OCI-LY3 (cell line): ENCODE measurements around the gene MAP3K9.

Source experiments
- H2AFZ ChIP-seq: fragments of 200-600, 300-600 bp; shearing (Covaris generic); 2 replicates; pipeline ENCODE4 v1.6.0; 2014; ENCODE audit warnings: antibody characterized with exemption, low read depth, low read length
- H3K27ac ChIP-seq: fragments of 200-600, 300-600 bp; sonication (generic); 2 replicates; pipeline ENCODE4 v1.5.1; 2014; ENCODE audit warnings: mild to moderate bottlenecking, low read length, moderate library complexity, mixed read lengths
- H3K27me3 ChIP-seq: fragments of 200-600, 300-600 bp; sonication (generic); 2 replicates; pipeline ENCODE4 v1.6.1; 2014; ENCODE audit warnings: low read depth, low read length, mixed read lengths
- H3K36me3 ChIP-seq: fragments of 200-600, 300-600 bp; sonication (generic); replicated peaks from 2 replicates; pipeline ENCODE3; 2014; ENCODE audit warnings: low read depth, low read length, mixed read lengths
- H3K4me1 ChIP-seq: fragments of 300-600, 200-600 bp; sonication (generic); 2 replicates; pipeline ENCODE4 v1.6.1; 2014; ENCODE audit warnings: low read length, mixed read lengths
- H3K4me2 ChIP-seq: fragments of 200-600, 300-600 bp; sonication (generic); 2 replicates; pipeline ENCODE4 v1.6.1; 2014; ENCODE audit warnings: low read length, mixed read lengths
- H3K4me3 ChIP-seq: fragments of 300-600, 200-600 bp; sonication (generic); 2 replicates; pipeline ENCODE4 v1.5.1; 2014; ENCODE audit warnings: antibody characterized with exemption, mild to moderate bottlenecking, low read length, moderate library complexity
- H3K79me2 ChIP-seq: fragments of 300-600, 200-600 bp; shearing (Covaris generic); 2 replicates; pipeline ENCODE4 v1.6.1; 2014; ENCODE audit warnings: mild to moderate bottlenecking, low read length, mixed read lengths
- H3K9ac ChIP-seq: fragments of 300-600, 200-600 bp; shearing (Covaris generic); 2 replicates; pipeline ENCODE4 v1.6.0; 2014; ENCODE audit warnings: mild to moderate bottlenecking, low read length, moderate library complexity
- H3K9me3 ChIP-seq: fragments of 200-600, 300-600 bp; shearing (Covaris generic); 2 replicates; pipeline ENCODE4 v1.6.1; 2014; ENCODE audit warnings: low read length, mixed read lengths; ENCODE audit not compliant: insufficient read depth
- H4K20me1 ChIP-seq: fragments of 200-600, 300-600 bp; sonication (generic); 2 replicates; pipeline ENCODE4 v1.6.1; 2016; ENCODE audit warnings: low read length, mixed read lengths; ENCODE audit not compliant: insufficient read depth
- CTCF ChIP-seq: fragments of 200-600, 300-600 bp; sonication (generic); IDR thresholded peaks from 2 replicates; pipeline ENCODE4 v1.5.1; 2014; ENCODE audit warnings: antibody characterized with exemption, low read length, low read depth
- EZH2phosphoT487 ChIP-seq: fragments of 200-600 bp; shearing (Covaris generic); IDR thresholded peaks from 2 replicates; pipeline ENCODE4 v1.6.1; 2018; ENCODE audit warnings: antibody characterized with exemption, mixed run types, low read depth

MAP3K9 gene

DNA sequence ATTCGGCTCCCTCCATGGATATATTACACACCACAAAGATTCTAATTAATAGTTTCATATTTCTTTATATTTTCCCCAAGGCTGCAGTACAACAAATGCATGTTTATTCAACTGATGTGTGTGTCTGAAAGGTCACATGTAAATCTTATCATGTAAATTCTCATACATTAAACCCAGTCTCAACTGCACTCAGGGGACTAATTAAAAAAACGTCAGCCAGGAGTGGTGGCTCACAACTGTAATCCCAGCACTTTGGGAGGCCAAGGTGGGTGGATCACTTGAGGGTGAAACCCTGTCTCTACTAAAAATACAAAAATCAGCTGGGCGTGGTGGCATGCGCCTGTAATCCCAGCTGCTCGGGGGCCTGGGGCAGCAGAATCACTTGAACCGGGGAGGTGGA lies 67.8 kb downstream of the MAP3K9 start:
- Histone ChIP-seq H3K4me3 (no peak overlapping the region), H3K79me2 (no peaks in the 10 kb centered on the region), H3K9me3 (no peaks in the 10 kb centered on the region), H2AFZ (no peak overlapping the region), H3K4me2 (no peak overlapping the region), H3K36me3 (peaks cover 12% of the 10 kb centered on the region), H3K9ac (no peak overlapping the region), H3K27ac (no peak overlapping the region), H3K27me3 (no peaks in the 10 kb centered on the region), H3K4me1 (no peaks in the 10 kb centered on the region), H4K20me1 (no peaks in the 10 kb centered on the region)
- TF ChIP-seq EZH2phosphoT487, result no peak
- no peak for TF ChIP-seq CTCF

DNA sequence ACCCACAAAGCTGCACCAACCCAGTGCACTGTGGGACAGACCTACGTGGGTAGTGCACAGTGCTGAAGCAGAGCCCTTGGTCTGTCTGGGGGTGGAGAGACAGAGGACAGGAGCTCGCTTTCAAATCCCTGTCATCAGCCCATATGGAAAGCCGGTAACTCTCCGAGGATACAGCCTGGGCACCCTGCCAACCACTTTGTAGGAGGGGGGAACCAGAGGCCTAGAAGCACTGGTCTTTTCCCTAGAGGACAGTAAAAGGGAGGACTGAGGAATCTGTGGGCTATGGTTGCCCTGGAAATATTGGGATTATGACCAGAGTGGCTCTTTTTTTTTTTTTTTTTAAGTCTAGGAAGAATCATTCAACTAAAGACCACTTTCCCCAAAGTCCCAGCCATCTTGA lies 74.3 kb downstream of the MAP3K9 start:
- Histone ChIP-seq H3K9me3 (no peaks in the 10 kb centered on the region), H4K20me1 (no peaks in the 10 kb centered on the region), H3K79me2 (no peaks in the 10 kb centered on the region), H3K4me2 (no peak overlapping the region), H2AFZ (no peak overlapping the region), H3K4me1 (no peaks in the 10 kb centered on the region), H3K27me3 (no peaks in the 10 kb centered on the region), H3K9ac (no peak overlapping the region), H3K27ac (no peak overlapping the region), H3K4me3 (no peak overlapping the region), H3K36me3 (peaks cover 15% of the 10 kb centered on the region)
- TF ChIP-seq EZH2phosphoT487 (no peak), CTCF (no peak)

DNA sequence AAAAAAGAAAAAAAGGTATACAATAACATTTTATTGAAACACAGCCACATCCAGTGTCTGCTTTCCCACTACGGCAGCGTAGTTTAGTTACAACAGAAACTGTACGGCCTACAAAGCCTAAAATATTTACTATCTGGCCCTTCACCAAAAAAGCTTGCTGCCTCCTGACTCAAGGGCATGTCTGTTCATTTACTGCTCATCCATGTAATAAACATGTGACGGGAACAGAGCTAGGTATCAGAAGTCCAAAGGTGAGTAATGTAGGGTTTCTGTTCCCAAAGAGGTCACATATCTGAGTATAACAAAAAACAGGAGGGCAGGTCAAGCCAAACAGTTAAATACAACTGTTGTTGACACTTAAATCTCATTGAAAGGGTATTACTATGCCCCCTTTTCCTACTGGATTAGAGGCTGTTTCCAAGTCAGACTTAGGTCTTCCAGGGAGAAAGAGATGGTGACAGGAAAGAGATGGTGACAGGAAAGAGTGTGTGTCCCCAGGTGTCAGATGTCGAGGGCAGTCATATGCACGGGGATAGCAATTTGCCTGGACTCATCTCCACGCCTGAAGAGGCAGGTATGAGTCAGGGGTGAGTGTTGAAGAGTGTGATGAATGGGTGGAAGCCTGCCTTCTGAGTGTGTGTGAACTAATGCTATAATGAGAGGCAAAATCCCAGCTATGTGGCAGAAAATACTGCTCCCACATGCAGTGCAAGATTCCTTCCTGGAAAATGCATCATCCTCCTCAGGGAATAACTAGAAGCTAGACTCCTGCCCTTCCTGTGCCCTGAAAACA lies 77.7 kb downstream of the MAP3K9 start:
- Histone ChIP-seq H3K27ac (no peak overlapping the region), H3K4me3 (no peak overlapping the region), H2AFZ (no peak overlapping the region), H3K79me2 (no peaks in the 10 kb centered on the region), H3K9ac (no peak overlapping the region), H3K9me3 (no peaks in the 10 kb centered on the region), H4K20me1 (no peaks in the 10 kb centered on the region), H3K36me3 (peaks cover 5% of the 10 kb centered on the region), H3K4me2 (no peak overlapping the region), H3K27me3 (no peaks in the 10 kb centered on the region), H3K4me1 (no peaks in the 10 kb centered on the region)
- TF ChIP-seq CTCF (no peak), EZH2phosphoT487 (no peak)

DNA sequence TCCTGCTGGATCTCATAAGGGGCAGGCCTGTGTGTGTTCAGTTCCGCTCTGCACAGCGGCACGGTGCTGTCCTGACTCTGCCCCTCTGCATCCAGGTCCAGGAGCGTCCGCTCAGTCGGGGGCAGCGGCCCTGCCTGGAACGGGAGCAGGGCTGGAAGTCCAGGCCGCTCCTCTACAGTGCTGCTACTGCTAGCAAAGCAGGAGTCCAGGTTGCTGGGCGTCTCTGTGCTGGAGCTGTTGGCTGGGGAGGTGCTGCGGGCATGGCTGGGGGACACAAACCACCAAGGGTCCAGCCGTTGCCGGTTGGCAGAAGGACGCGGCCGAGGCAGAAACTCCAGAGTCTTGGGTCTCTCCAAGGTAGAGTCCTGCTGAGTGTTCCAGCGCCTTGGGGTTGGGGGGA lies 78.9 kb downstream of the MAP3K9 start:
- H3K27ac ChIP-seq, result no peak overlapping the region
- no peak overlapping the region for H3K9ac ChIP-seq
- no peak overlapping the region for H3K4me3 ChIP-seq
- no peaks in the 10 kb centered on the region for H3K4me1 ChIP-seq
- no peaks in the 10 kb centered on the region for H4K20me1 ChIP-seq
- no peak overlapping the region for H2AFZ ChIP-seq
- H3K9me3 ChIP-seq, result no peaks in the 10 kb centered on the region
- peaks cover 5% of the 10 kb centered on the region for H3K36me3 ChIP-seq
- TF ChIP-seq EZH2phosphoT487, result no peak
- no peak for TF ChIP-seq CTCF
- H3K27me3 ChIP-seq, result no peaks in the 10 kb centered on the region
- no peak overlapping the region for H3K4me2 ChIP-seq
- no peaks in the 10 kb centered on the region for H3K79me2 ChIP-seq
